GM13976 (cell line): Measurements from ENCODE around the gene FAM210A.
"Not testable (repeated sequence)": the region's sequence is repeated elsewhere in the genome, so short reads cannot be mapped to it uniquely, and the experiment has no call there.

ENCODE experiments used
- DNase-seq: peaks from one replicate; pipeline ENCODE4 v3.0.0; 2012; ENCODE audit warnings: low spot score
- in situ Hi-C: fragments of 300-500 bp; cut with MboI; formaldehyde crosslinking; loops from one replicate; pipeline ENCODE4 v1.12.0; 2022; ENCODE audit warnings: low sequenced_read_pairs, mixed read lengths, inconsistent platforms; ENCODE audit not compliant: unreplicated experiment
- TF ChIP-seq, protein P1 (sequence below): IDR thresholded peaks from 2 replicates; pipeline ENCODE4 v1.5.1; 2012; ENCODE audit warnings: borderline replicate concordance, mild to moderate bottlenecking; ENCODE audit not compliant: insufficient read depth; ENCODE audit errors: extremely low read depth, missing control alignments, control extremely low read depth

The FAM210A gene

DNA sequence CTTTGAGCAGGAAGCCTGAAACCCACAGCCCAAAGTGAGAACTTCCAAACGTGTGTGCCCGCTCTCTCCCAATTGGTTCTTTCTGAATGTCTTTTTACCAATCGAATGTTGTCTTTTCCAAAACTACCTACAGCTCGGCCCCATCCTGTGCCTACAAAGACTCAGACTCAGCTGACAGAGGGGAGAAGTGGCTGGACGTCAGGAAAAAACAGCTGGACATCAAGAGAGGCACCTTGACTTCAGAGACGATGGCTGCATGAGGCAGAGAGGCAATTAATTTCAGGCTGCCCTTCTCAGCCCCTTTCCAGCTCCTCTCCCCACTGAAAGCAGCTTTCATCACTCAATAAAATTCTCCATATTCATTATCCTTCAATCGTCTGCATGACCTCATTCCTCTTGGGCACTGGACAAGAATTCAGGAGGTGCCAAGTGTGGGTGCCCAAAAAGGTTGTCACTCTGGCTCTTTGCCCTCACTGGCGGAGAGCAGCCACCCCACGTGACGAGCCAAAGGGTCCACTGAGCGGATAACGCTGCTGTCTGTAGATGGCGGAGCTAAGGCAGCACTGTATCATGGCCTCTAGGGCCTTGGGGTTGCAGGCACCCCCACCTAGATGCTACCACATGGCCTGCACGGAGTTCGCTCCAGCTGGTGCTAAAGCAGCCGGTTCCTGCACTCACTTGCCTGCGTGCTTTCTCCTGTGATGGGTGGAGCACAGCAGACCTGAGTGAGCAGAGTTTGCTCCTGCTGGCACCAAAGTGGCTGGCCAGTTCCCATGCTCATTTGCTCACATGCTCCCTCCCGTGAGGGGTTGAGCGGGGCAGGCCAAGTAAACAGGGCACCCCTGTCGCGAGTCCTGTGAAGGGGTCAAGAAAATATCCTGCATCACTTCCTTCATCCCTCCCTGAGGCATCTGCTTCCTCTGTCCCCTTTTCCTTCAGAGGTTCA is 37.9 kb downstream of the FAM210A start:
- TF ChIP-seq, protein P1, sequence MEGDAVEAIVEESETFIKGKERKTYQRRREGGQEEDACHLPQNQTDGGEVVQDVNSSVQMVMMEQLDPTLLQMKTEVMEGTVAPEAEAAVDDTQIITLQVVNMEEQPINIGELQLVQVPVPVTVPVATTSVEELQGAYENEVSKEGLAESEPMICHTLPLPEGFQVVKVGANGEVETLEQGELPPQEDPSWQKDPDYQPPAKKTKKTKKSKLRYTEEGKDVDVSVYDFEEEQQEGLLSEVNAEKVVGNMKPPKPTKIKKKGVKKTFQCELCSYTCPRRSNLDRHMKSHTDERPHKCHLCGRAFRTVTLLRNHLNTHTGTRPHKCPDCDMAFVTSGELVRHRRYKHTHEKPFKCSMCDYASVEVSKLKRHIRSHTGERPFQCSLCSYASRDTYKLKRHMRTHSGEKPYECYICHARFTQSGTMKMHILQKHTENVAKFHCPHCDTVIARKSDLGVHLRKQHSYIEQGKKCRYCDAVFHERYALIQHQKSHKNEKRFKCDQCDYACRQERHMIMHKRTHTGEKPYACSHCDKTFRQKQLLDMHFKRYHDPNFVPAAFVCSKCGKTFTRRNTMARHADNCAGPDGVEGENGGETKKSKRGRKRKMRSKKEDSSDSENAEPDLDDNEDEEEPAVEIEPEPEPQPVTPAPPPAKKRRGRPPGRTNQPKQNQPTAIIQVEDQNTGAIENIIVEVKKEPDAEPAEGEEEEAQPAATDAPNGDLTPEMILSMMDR, result no peak
- in situ Hi-C loops, result no loop called here
- DNase-seq, result no peak

DNA sequence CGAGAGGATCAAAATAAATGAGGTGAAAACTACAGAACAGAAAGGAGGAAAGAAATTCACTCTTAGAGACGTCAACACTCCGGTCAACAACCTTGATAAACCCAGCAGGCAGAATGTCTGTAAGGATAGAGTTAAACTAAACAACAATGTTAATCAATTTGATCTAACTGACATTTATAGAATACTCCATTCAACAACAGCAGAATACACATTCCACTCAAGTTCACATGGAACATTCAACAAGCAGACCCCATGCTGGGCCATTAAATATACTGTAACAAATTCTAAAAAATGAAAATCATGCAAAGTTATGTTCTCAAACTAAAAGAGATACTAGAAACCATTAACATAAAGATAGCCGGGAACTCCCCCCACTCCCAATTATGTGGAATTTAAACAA is 41.8 kb downstream of the FAM210A start:
- in situ Hi-C loops, result no loop called here
- DNase-seq, result no peak
- TF ChIP-seq, protein P1, result no peak

DNA sequence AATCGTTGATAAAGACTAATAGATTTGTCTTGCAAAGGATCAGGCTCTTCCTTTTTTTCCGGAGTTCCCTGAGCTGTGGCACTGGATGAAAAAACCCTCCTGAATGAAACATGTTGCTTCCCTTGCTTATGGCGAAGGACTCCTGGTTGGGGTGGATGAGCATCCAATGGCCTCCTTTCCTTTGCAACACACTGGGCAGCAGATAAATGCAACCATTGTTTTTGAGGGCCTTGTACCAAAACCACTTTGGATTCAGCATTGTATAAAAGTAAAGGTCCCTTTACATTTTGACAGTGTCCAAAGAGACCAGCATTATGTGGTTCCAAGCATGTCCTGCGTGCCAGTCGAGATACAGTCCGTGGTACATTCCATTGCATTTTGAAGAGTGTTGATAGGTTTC is 44.7 kb downstream of the FAM210A start:
- TF ChIP-seq, protein P1, result no peak
- in situ Hi-C loops, result no loop called here
- DNase-seq, result no peak

DNA sequence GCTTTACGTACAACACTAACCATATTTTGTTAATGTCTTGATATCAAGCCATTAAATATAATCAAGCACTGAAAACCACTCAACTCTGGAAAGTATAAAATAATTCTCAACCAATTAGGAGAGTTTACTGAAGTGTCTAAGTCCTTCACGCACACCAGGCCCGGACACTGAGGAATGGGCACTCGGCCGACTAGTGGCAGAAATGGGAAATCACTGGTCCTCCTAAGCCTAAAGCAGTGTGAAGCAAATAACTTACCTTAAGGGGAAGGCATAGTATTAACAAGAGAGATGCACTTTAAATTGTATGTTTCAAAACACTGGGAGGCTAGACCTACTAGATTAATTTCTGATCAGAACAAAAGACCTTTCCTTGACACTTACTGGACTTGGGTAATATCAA is 45.7 kb downstream of the FAM210A start:
- TF ChIP-seq, protein P1, result peak; percentile 59
- DNase-seq, result peak; percentile 34
- in situ Hi-C loops, result no loop called here

DNA sequence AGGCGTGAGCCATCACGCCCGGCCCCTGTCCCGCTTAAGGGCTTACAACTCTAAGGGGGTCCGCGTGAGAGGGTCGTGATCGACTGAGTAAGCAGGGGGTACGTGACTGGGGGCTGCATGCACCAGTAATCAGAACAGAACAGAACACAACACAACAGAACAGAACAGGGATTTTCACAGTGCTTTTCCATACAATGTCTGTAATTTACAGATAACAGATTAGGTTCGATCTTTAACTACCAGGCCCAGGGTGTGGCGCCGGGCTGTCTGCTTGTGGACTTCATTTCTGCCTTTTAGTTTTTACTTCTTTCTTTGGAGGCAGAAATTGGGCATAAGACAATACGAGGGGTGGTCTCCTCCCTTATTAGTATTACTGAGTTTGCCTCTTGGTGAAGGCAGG is 49.0 kb downstream of the FAM210A start:
- in situ Hi-C loops, DNase-seq: not testable (repeated sequence)

DNA sequence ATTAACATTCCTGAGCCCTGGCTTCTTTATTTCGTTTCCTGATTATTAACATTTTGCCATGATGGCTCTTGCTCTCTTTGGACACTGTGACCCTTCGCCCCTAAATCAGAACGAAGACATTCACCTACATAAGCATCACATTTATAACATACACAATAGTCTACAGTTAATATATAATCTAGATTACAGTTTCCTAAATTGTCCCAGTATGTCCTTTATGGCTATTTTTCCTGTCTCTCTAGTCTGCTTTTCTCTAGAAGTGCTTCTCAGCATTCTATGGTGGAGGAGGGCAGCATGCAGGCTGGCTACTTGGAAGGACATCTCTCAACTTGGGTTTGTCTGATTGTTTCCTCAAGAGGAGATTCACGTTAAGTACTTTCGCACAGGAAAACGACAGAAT is 49.9 kb downstream of the FAM210A start:
- in situ Hi-C loops, result no loop called here
- no peak for DNase-seq
- TF ChIP-seq, protein P1, result no peak

DNA sequence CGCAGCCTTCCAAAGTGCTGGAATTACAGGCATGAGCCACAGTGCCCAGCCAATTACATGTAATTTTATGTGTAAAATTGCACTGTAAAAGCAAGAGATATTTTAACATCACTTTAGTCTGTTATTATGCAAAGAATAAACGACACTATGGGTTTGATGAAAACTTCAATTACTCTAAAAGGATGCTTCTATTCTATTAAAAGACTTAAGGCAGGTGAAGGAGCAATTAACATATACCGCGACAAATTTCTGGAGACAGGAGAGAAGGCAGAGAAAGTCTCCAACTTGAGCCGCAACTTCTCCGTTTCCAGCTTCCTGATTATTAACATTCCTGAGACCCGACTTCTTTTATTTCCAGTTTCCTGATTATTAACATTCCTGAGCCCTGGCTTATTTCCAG is 53.7 kb downstream of the FAM210A start:
- TF ChIP-seq, protein P1, result no peak
- no peak for DNase-seq
- in situ Hi-C loops, result no loop called here
